ENCODE results near the gene SLC38A8.

SLC38A8 gene

DNA sequence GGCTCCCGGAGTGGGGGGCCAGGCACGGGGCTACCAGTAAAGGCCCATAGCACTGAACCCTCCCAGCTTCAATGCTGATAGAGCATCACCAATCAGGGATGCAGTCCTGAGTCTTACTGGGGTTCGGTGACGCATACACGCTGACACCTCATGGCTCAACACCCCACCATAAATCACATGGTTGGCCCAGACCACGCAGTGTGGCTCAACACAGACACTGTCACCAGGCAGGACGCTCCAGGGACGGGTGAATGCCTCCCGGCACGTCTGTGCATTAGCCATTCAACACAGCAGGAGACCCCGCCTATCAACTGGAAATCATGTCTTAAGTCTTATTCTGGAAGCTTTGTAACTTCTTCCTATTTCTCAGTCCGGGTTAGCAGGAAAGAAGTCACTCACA is 39.6 kb downstream of the SLC38A8 start:
- Histone ChIP-seq H3K4me3 (ENCODE audit: low read length) (no peak overlapping the region), H3K9ac (ENCODE audit: low read depth, low read length) (no peak overlapping the region), H3K9me3 (ENCODE audit: insufficient read depth, low read depth, low read length) (no peaks in the 10 kb centered on the region), H3K4me1 (ENCODE audit: insufficient read depth, low read length) (no peaks in the 10 kb centered on the region), H3K27ac (ENCODE audit: low read length) (no peak overlapping the region), H3K36me3 (ENCODE audit: insufficient read depth, low read depth, low read length) (no peaks in the 10 kb centered on the region), H3K27me3 (ENCODE audit: insufficient read depth, low read length) (no peaks in the 10 kb centered on the region)

GRCh38 chr16:84001726-84002125 is 40.9 kb downstream of the SLC38A8 start:
- H3K9me3 ChIP-seq (ENCODE audit: insufficient read depth, low read depth, low read length): no peaks in the 10 kb centered on the region
- H3K4me1 ChIP-seq (ENCODE audit: insufficient read depth, low read length): no peaks in the 10 kb centered on the region
- H3K36me3 ChIP-seq (ENCODE audit: insufficient read depth, low read depth, low read length): no peaks in the 10 kb centered on the region
- no peak overlapping the region for H3K4me3 ChIP-seq (ENCODE audit: low read length)
- no peaks in the 10 kb centered on the region for H3K27me3 ChIP-seq (ENCODE audit: insufficient read depth, low read length)
- H3K27ac ChIP-seq (ENCODE audit: low read length): no peak overlapping the region
- H3K9ac ChIP-seq (ENCODE audit: low read depth, low read length): no peak overlapping the region

- Histone ChIP-seq H3K9me3 (ENCODE audit: insufficient read depth, low read depth, low read length) (no peaks in the 10 kb centered on the region), H3K27me3 (ENCODE audit: insufficient read depth, low read length) (no peaks in the 10 kb centered on the region), H3K4me3 (ENCODE audit: low read length) (no peak overlapping the region), H3K4me1 (ENCODE audit: insufficient read depth, low read length) (no peaks in the 10 kb centered on the region), H3K27ac (ENCODE audit: low read length) (no peak overlapping the region), H3K36me3 (ENCODE audit: insufficient read depth, low read depth, low read length) (no peaks in the 10 kb centered on the region), H3K9ac (ENCODE audit: low read depth, low read length) (no peak overlapping the region)
Measured at GRCh38 chr16:84000989-84001642, 41.5 kb downstream of the SLC38A8 start.

- H3K9me3 ChIP-seq (ENCODE audit: insufficient read depth, low read depth, low read length): no peaks in the 10 kb centered on the region
- no peaks in the 10 kb centered on the region for H3K36me3 ChIP-seq (ENCODE audit: insufficient read depth, low read depth, low read length)
- no peaks in the 10 kb centered on the region for H3K27me3 ChIP-seq (ENCODE audit: insufficient read depth, low read length)
- H3K27ac ChIP-seq (ENCODE audit: low read length): no peak overlapping the region
- no peak overlapping the region for H3K9ac ChIP-seq (ENCODE audit: low read depth, low read length)
- no peak overlapping the region for H3K4me3 ChIP-seq (ENCODE audit: low read length)
- peaks cover 5% of the 10 kb centered on the region; the same call in 1 of the 2 replicates for H3K4me1 ChIP-seq (ENCODE audit: insufficient read depth, low read length)
Measured at GRCh38 chr16:83998091-83998490, 44.5 kb downstream of the SLC38A8 start.

DNA sequence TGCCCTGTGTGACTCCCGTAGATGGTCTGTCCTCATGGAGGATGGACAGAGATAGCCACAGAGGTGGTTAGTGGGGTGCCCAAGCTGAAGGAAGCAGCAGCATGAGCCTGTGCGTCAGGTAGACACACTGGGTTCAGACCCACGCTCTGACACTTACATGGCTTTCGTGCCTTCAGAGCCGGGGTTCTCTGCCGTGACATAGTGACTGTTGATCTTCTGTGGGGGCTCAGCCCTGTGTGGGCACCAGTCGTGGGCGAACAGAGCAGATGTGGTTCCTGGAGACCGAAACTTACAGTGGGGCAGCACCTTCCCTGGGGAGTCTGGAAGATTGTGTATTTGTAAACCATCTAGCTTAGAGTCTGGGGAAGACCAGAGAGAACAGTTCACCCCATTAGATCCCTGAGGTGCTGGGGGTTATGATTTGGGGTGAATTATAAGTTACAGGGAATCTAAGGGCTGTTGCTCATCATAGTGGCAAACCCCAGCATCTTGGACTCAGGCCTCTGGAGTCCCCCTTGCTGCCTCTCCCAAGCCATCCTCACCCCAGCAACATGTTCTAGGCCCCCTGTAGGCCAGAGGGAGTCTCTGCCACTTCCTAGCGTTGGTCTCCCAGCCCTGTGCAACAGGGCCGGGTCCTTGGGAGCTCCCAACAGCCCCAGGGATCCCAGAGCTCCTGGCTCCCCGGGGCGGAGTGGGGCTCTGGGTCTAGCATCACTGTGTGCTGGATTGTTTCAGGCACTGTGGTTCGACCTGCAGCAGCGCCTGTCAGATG is 45.9 kb downstream of the SLC38A8 start:
- no peak overlapping the region for H3K4me3 ChIP-seq (ENCODE audit: low read length)
- H3K27ac ChIP-seq (ENCODE audit: low read length): no peak overlapping the region
- no peaks in the 10 kb centered on the region for H3K36me3 ChIP-seq (ENCODE audit: insufficient read depth, low read depth, low read length)
- no peaks in the 10 kb centered on the region for H3K27me3 ChIP-seq (ENCODE audit: insufficient read depth, low read length)
- no peak overlapping the region; the same call in 1 of the 2 replicates for H3K9ac ChIP-seq (ENCODE audit: low read depth, low read length)
- peaks cover 5% of the 10 kb centered on the region; the same call in 1 of the 2 replicates for H3K4me1 ChIP-seq (ENCODE audit: insufficient read depth, low read length)
- H3K9me3 ChIP-seq (ENCODE audit: insufficient read depth, low read depth, low read length): no peaks in the 10 kb centered on the region

- no peaks in the 10 kb centered on the region for H3K9me3 ChIP-seq (ENCODE audit: insufficient read depth, low read depth, low read length)
- H3K4me1 ChIP-seq (ENCODE audit: insufficient read depth, low read length): peaks cover 5% of the 10 kb centered on the region; the same call in 1 of the 2 replicates
Measured at GRCh38 chr16:83995754-83996153, 46.8 kb downstream of the SLC38A8 start.

GRCh38 chr16:83994703-83995102 is 47.9 kb downstream of the SLC38A8 start:
- no peaks in the 10 kb centered on the region for H3K9me3 ChIP-seq (ENCODE audit: insufficient read depth, low read depth, low read length)
- H3K36me3 ChIP-seq (ENCODE audit: insufficient read depth, low read depth, low read length): no peaks in the 10 kb centered on the region
- H3K27me3 ChIP-seq (ENCODE audit: insufficient read depth, low read length): no peaks in the 10 kb centered on the region
- peaks cover 5% of the 10 kb centered on the region; the same call in 1 of the 2 replicates for H3K4me1 ChIP-seq (ENCODE audit: insufficient read depth, low read length)
- H3K4me3 ChIP-seq (ENCODE audit: low read length): no peak overlapping the region
- no peak overlapping the region for H3K27ac ChIP-seq (ENCODE audit: low read length)
- no peak overlapping the region for H3K9ac ChIP-seq (ENCODE audit: low read depth, low read length)

More at GRCh38 chr16:83995754-83996153, 46.8 kb downstream of the SLC38A8 start:
- no peaks in the 10 kb centered on the region for H3K27me3 ChIP-seq (ENCODE audit: insufficient read depth, low read length)
- no peaks in the 10 kb centered on the region for H3K36me3 ChIP-seq (ENCODE audit: insufficient read depth, low read depth, low read length)
- no peak overlapping the region for H3K27ac ChIP-seq (ENCODE audit: low read length)
- H3K4me3 ChIP-seq (ENCODE audit: low read length): peak overlapping the region; percentile 27; the same call in 1 of the 2 replicates
- H3K9ac ChIP-seq (ENCODE audit: low read depth, low read length): no peak overlapping the region

DNA sequence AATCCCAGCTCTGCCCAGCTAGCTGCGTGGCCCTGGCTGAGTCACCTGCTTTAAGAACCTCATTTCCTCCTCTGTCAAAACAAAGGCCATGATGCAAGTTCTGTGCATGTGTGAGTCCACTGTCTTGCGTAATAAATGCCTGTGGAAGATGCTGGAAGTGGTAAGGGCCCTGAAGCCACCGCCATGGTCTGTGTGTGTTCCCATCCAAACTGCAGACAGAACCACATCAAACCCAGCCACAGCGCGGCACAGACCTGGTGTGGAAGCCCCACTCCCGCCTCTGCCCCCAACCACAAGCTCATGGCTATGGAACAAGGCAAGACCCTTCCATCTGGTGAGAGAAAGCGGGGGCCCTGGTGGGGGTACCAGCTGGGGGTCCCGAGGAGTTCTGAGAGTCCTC is 48.5 kb downstream of the SLC38A8 start:
- Histone ChIP-seq H3K4me1 (ENCODE audit: insufficient read depth, low read length) (peaks cover 5% of the 10 kb centered on the region; the same call in 1 of the 2 replicates), H3K4me3 (ENCODE audit: low read length) (no peak overlapping the region), H3K27me3 (ENCODE audit: insufficient read depth, low read length) (no peaks in the 10 kb centered on the region), H3K9ac (ENCODE audit: low read depth, low read length) (no peak overlapping the region), H3K9me3 (ENCODE audit: insufficient read depth, low read depth, low read length) (no peaks in the 10 kb centered on the region), H3K36me3 (ENCODE audit: insufficient read depth, low read depth, low read length) (no peaks in the 10 kb centered on the region), H3K27ac (ENCODE audit: low read length) (no peak overlapping the region)

DNA sequence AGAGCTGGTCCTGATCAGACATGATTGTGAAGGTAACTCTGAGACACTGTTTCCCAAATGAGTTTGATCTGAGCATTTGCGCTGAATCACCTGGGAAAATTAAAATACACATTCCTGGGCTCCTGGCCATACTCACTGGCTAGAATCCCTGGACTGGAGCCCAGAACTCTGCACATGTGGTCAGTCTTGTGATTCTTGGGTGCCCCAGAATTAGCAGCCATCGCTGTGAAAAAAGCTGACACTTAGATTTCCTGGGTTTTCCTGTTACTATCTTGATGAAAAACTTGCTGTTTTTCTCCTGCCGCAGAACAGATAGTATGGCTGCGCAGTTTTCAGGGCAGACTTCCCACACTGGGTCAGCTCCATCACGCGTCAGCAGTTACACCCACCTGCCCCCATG is 50.0 kb downstream of the SLC38A8 start:
- Histone ChIP-seq H3K9ac (ENCODE audit: low read depth, low read length) (no peak overlapping the region), H3K9me3 (ENCODE audit: insufficient read depth, low read depth, low read length) (no peaks in the 10 kb centered on the region), H3K4me3 (ENCODE audit: low read length) (no peak overlapping the region), H3K27me3 (ENCODE audit: insufficient read depth, low read length) (no peaks in the 10 kb centered on the region), H3K36me3 (ENCODE audit: insufficient read depth, low read depth, low read length) (no peaks in the 10 kb centered on the region), H3K4me1 (ENCODE audit: insufficient read depth, low read length) (peaks cover 5% of the 10 kb centered on the region; the same call in 1 of the 2 replicates), H3K27ac (ENCODE audit: low read length) (no peak overlapping the region)

- no peak overlapping the region for H3K27ac ChIP-seq (ENCODE audit: low read length)
- H3K27me3 ChIP-seq (ENCODE audit: insufficient read depth, low read length): no peaks in the 10 kb centered on the region
- no peak overlapping the region for H3K9ac ChIP-seq (ENCODE audit: low read depth, low read length)
- no peak overlapping the region for H3K4me3 ChIP-seq (ENCODE audit: low read length)
- H3K36me3 ChIP-seq (ENCODE audit: insufficient read depth, low read depth, low read length): no peaks in the 10 kb centered on the region
- peaks cover 4% of the 10 kb centered on the region; the same call in 1 of the 2 replicates for H3K4me1 ChIP-seq (ENCODE audit: insufficient read depth, low read length)
- no peaks in the 10 kb centered on the region for H3K9me3 ChIP-seq (ENCODE audit: insufficient read depth, low read depth, low read length)
Measured at GRCh38 chr16:83990492-83990891, 52.1 kb downstream of the SLC38A8 start.

DNA sequence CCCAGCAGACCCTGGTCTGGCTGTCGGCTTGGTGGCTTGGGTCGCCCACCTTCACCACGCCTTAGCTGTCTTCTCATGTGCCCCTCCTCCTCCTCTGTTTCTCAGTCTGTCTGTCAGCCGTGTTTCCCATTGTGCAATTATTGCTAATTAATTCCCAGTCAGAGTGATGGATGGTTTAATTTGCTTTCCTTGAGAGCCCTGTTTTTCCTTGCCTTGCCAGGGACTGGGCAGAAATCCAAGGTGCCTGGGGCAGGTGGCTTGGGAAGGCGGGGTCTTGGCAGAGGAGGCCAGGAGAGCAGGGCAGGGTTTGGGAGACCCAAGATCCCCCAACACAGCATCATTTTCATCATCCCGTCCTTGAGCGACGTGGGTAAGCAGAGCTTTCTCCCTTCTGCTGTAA is 53.3 kb downstream of the SLC38A8 start:
- Histone ChIP-seq H3K9ac (ENCODE audit: low read depth, low read length) (no peak overlapping the region), H3K27me3 (ENCODE audit: insufficient read depth, low read length) (no peaks in the 10 kb centered on the region), H3K36me3 (ENCODE audit: insufficient read depth, low read depth, low read length) (no peaks in the 10 kb centered on the region), H3K4me1 (ENCODE audit: insufficient read depth, low read length) (no peaks in the 10 kb centered on the region), H3K4me3 (ENCODE audit: low read length) (no peak overlapping the region), H3K9me3 (ENCODE audit: insufficient read depth, low read depth, low read length) (no peaks in the 10 kb centered on the region), H3K27ac (ENCODE audit: low read length) (no peak overlapping the region)

GRCh38 chr16:83983491-83983890 is 59.1 kb downstream of the SLC38A8 start:
- H3K27me3 ChIP-seq (ENCODE audit: insufficient read depth, low read length): no peaks in the 10 kb centered on the region
- peaks cover 4% of the 10 kb centered on the region; the same call in 1 of the 2 replicates for H3K4me1 ChIP-seq (ENCODE audit: insufficient read depth, low read length)
- H3K9ac ChIP-seq (ENCODE audit: low read depth, low read length): no peak overlapping the region
- no peaks in the 10 kb centered on the region for H3K36me3 ChIP-seq (ENCODE audit: insufficient read depth, low read depth, low read length)
- peaks cover 8% of the 10 kb centered on the region for H3K9me3 ChIP-seq (ENCODE audit: insufficient read depth, low read depth, low read length)
- H3K27ac ChIP-seq (ENCODE audit: low read length): no peak overlapping the region
- no peak overlapping the region for H3K4me3 ChIP-seq (ENCODE audit: low read length)
